HEK293T (cell line): Measurements from ENCODE around the gene ZNF408.
"Not testable (repeated sequence)": the region's sequence is repeated elsewhere in the genome, so short reads cannot be mapped to it uniquely, and the experiment has no call there.

Source experiments
- CTCF ChIA-PET: fragments of 350-600 bp; formaldehyde crosslinking; extraction: SDS; loops from one replicate; lab custom pipeline; 2021; ENCODE audit warnings: antibody characterized with exemption, inconsistent platforms; lab: Yijun Ruan, JAX
- POLR2A ChIA-PET: fragments of 350-600 bp; formaldehyde crosslinking; extraction: SDS; loops from one replicate; lab custom pipeline; 2020; ENCODE audit warnings: antibody characterized with exemption, inconsistent platforms; lab: Yijun Ruan, JAX
- DNase-seq: peaks from one replicate; pipeline ENCODE4 v3.0.0; 2012; ENCODE audit warnings: mixed read lengths; ENCODE audit errors: extremely low spot score
- ARNT ChIP-seq: fragments of 450-650 bp; IDR thresholded peaks from 2 replicates; pipeline ENCODE4 v1.6.1; 2017; ENCODE audit warnings: mild to moderate bottlenecking
- BHLHE40 ChIP-seq: fragments of 450-650 bp; IDR thresholded peaks from 2 replicates; pipeline ENCODE4 v1.6.1; 2016; ENCODE audit warnings: mild to moderate bottlenecking, moderate library complexity, borderline replicate concordance
- CTBP1 ChIP-seq: fragments of 450-650 bp; IDR thresholded peaks from 2 replicates; pipeline ENCODE4 v1.6.1; 2016; ENCODE audit warnings: borderline replicate concordance
- ELF4 ChIP-seq: fragments of 450-650 bp; IDR thresholded peaks from 2 replicates; pipeline ENCODE4 v1.6.1; 2017; ENCODE audit warnings: antibody characterized with exemption
- FOXA1 ChIP-seq: fragments of 450-650 bp; IDR thresholded peaks from 2 replicates; pipeline ENCODE4 v1.6.1; 2016; ENCODE audit warnings: mild to moderate bottlenecking
- FOXK2 ChIP-seq: fragments of 450-650 bp; IDR thresholded peaks from 2 replicates; pipeline ENCODE4 v1.6.1; 2016; ENCODE audit warnings: mild to moderate bottlenecking
- FOXM1 ChIP-seq: fragments of 450-650 bp; IDR thresholded peaks from 2 replicates; pipeline ENCODE4 v1.6.1; 2017; ENCODE audit warnings: mild to moderate bottlenecking, borderline replicate concordance
- HDGF ChIP-seq: fragments of 450-650 bp; IDR thresholded peaks from 2 replicates; pipeline ENCODE4 v1.6.1; 2017; ENCODE audit warnings: antibody characterized with exemption, borderline replicate concordance
- L3MBTL2 ChIP-seq: fragments of 450-650 bp; conservative IDR thresholded peaks from 2 replicates; pipeline ENCODE4 v1.6.1; 2016; ENCODE audit warnings: mild to moderate bottlenecking
- LEF1 ChIP-seq: fragments of 450-650 bp; IDR thresholded peaks from 2 replicates; pipeline ENCODE4 v1.6.1; 2017; ENCODE audit warnings: mild to moderate bottlenecking, borderline replicate concordance
- NFRKB ChIP-seq: fragments of 450-650 bp; IDR thresholded peaks from 2 replicates; pipeline ENCODE4 v1.6.1; 2016; ENCODE audit warnings: mild to moderate bottlenecking, moderate library complexity
- SP1 ChIP-seq: fragments of 450-650 bp; IDR thresholded peaks from 2 replicates; pipeline ENCODE4 v1.6.1; 2017
- SUZ12 ChIP-seq: fragments of 450-650 bp; IDR thresholded peaks from 2 replicates; pipeline ENCODE4 v1.6.1; 2016; ENCODE audit warnings: mild to moderate bottlenecking
- TARDBP ChIP-seq: fragments of 450-650 bp; IDR thresholded peaks from 2 replicates; pipeline ENCODE4 v1.6.1; 2016
- ZNF384 ChIP-seq: fragments of 450-650 bp; IDR thresholded peaks from 2 replicates; pipeline ENCODE4 v1.6.1; 2016
- TF ChIP-seq, protein P1 (sequence below): fragments of 450-650 bp; IDR thresholded peaks from 2 replicates; pipeline ENCODE4 v1.6.1; 2016

ZNF408 gene

DNA sequence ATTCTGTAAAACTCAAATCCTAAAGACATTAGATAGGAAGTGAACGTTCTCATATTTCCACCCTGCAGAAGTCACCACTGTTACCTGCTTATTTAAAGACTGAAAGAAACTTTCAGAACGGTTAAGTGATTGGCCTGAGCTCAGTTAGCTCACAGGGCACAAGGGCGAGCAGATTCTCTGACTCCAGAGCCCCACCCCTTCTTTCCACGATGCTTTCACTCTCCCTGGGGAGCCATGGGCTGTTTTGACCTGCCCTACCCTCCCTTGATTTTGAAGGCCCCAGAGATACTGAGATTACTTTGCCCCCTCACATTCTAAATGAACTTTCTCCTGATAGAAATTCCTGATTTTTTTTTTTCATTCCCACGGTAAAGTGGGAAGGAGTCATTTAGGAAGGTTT, 34.3 kb upstream of the ZNF408 start:
- ChIA-PET POLR2A (interaction anchor here (0.6 kb wide), 1 partner anchor 9 kb away, joined by 3 read pairs; no protein-coding TSS in a partner anchor), CTCF (interaction anchor here (1.0 kb wide), 1 partner anchor 169 kb away, joined by 3 read pairs; no protein-coding TSS in a partner anchor)
- no peak for TF ChIP-seq L3MBTL2
- TF ChIP-seq FOXM1, result no peak
- TF ChIP-seq ELF4, result no peak
- TF ChIP-seq SUZ12, result no peak
- no peak for TF ChIP-seq NFRKB
- no peak for TF ChIP-seq TARDBP
- TF ChIP-seq BHLHE40, result no peak
- TF ChIP-seq CTBP1, result no peak
- no peak for TF ChIP-seq FOXA1
- no peak for TF ChIP-seq ARNT
- TF ChIP-seq LEF1, result no peak
- DNase-seq, result no peak

DNA sequence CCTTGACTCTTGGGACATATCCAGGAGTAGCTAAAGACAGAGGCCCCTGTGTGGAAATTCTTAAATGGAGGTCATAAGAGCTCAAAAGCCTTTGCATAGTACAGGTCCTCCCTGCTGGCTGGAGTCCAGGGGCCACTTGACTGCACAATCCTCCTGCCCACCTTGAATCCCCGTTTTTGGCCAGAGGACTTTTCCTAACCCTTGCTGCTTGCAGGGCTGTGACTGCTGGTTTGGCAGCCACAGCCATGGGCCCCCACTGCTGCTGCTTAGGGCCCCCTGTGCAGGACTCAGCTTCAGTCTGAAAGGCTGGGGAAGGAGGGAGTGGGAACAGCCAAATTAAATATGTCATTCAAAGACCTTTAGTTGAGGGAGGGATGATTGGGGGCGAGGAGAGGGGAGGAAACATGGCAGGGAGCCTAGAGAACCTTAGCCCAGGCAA, 33.8 kb upstream of the ZNF408 start:
- ChIA-PET CTCF (interaction anchor here (1.0 kb wide), 1 partner anchor 168 kb away, joined by 3 read pairs; no protein-coding TSS in a partner anchor), POLR2A (no interaction called here)
- TF ChIP-seq SP1 (no peak), CTBP1 (no peak), BHLHE40 (no peak), LEF1 (no peak), FOXA1 (no peak), NFRKB (no peak), SUZ12 (no peak), L3MBTL2 (no peak), TARDBP (no peak), FOXM1 (no peak), ZNF384 (no peak)
- TF ChIP-seq, protein P1, sequence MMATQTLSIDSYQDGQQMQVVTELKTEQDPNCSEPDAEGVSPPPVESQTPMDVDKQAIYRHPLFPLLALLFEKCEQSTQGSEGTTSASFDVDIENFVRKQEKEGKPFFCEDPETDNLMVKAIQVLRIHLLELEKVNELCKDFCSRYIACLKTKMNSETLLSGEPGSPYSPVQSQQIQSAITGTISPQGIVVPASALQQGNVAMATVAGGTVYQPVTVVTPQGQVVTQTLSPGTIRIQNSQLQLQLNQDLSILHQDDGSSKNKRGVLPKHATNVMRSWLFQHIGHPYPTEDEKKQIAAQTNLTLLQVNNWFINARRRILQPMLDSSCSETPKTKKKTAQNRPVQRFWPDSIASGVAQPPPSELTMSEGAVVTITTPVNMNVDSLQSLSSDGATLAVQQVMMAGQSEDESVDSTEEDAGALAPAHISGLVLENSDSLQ, result no peak
- DNase-seq, result no peak

DNA sequence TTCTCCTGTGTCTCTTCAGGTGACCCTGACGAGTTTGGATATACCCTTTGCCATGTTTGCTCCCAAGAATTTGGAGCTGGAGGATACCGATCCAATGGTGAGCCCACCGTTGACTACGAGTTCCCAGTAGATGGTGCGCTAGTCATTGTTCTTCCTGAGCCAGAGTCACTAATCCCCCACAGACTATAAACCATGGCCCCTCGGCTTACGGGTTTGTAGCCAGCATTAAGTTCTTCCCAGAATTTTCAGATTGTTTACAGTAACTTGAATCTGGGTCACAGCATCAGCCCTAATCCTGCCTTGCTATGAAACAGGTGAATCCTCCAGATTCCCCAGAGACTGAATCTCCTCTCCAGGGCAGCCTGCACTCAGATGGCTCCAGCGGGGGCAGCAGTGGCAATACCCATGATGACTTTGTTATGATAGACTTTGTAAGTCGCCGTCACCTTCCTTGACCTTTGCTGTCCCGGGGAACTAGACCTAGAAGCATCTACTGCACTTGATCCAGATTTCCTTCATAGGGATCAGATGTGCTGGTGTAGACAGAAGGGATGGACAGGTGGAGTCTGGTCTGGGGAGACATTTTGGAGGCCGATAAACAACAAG, 32.2 kb upstream of the ZNF408 start:
- TF ChIP-seq SP1, result no peak
- TF ChIP-seq HDGF, result no peak
- no peak for TF ChIP-seq FOXK2
- no peak for TF ChIP-seq ZNF384
- TF ChIP-seq ELF4, result no peak
- TF ChIP-seq SUZ12, result no peak
- TF ChIP-seq, protein P1, result no peak
- TF ChIP-seq CTBP1, result no peak
- TF ChIP-seq LEF1, result no peak
- no peak for TF ChIP-seq ARNT
- POLR2A ChIA-PET, result no interaction called here
- no peak for DNase-seq
- CTCF ChIA-PET, result no interaction called here

DNA sequence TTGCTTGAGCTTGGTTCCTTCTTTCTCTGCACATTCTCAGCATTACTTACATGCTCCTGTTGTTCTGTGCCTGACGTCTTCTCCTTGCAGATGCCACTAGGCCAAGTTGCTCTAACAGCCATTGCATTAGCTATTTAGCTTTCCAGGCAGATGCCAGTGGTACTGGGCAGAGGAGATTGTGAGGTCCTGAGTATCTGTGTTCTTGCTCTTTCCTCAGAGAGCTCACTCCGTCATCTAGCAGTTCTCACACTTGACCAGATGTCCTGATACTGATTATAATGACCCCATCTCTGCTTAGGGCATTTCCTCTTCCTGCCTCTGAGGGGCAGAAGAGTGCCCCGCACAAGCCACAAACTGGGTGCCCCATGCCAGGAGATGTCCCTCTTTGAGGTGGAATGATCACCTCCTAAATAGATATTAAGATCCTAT, 31.1 kb upstream of the ZNF408 start:
- ChIA-PET CTCF (no interaction called here), POLR2A (no interaction called here)
- TF ChIP-seq, protein P1, result no peak
- DNase-seq, result no peak

DNA sequence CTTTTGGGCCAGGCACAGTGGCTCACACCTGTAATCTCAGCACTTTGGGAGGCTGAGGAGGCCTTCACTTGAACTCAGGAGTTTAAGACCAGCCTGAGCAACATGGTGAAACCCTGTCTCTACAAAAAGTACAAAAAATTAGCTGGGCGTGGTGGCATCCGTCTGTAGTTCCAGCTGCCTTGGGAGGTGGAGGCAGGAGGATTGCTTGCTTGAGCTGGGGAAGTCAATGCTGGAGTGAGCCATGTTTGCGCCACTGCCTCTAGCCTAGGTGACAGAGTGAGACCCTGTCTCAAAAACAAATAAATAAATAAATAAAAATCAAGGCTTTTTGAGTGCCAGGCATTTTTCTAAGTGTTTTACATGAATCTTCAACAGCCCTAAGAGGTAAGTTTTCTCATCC, 30.3 kb upstream of the ZNF408 start:
- POLR2A ChIA-PET, result interaction anchor here (1.0 kb wide), 1 partner anchor 30 kb away, joined by 3 read pairs; the partner anchor contains the start of genes ARHGAP1 and ZNF408
- CTCF ChIA-PET, DNase-seq: not testable (repeated sequence)

DNA sequence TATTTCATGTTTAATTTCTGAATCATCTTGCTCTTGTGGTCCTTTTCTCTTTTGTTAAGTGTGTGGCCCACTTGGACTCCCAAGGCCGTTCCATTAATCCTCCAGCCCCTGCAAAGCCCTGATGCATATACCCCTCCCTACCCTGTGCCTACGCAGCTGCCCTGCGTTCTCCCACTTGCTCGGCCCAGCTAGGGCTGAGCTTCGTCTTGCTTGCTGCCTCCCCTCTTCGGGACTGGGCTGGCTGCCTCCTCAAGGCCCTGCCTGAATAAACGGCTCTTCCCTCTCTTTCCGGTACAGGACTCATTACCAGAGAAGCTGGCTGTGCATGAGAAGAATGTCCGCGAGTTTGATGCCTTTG, 28.9 kb upstream of the ZNF408 start:
- TF ChIP-seq L3MBTL2, result no peak
- TF ChIP-seq SUZ12, result no peak
- no peak for TF ChIP-seq SP1
- TF ChIP-seq FOXA1, result no peak
- no peak for TF ChIP-seq LEF1
- TF ChIP-seq CTBP1, result no peak
- TF ChIP-seq, protein P1, result no peak
- no peak for TF ChIP-seq FOXM1
- no peak for TF ChIP-seq TARDBP
- TF ChIP-seq ZNF384, result no peak
- ChIA-PET POLR2A (no interaction called here), CTCF (no interaction called here)
- no peak for DNase-seq
